Gastrocnemius medialis (tissue), 4 donors: ENCODE results near the gene SNORC. TPM values are rescaled to one million over a fixed set of nuclear protein-coding genes. Genes with fewer than 3 reads are reported as not detected.
"Not testable (repeated sequence)": the region's sequence is repeated elsewhere in the genome, so short reads cannot be mapped to it uniquely, and the experiment has no call there.

ENCODE experiments used
- ATAC-seq, 2 donors: fragments of 150-250 bp; one replicate each; pipeline ENCODE4 v1.9.1; 2016
- DNase-seq, 2 donors: peaks; one replicate each; pipeline ENCODE4 v3.0.0-alpha.2; 2019
- H3K27ac ChIP-seq, 4 donors: fragments of 200-600 bp; sonication (generic); 1 replicate in 1 of 4; 2 replicates in 3 of 4; pipeline ENCODE4 v1.5.1; 2016 to 2018; ENCODE audit warnings: mild to moderate bottlenecking in 2 of 4, moderate library complexity in 1 of 4
- H3K27me3 ChIP-seq, 3 donors: fragments of 200-600 bp; sonication (generic) in 2 of 3; 1 replicate in 1 of 3; 2 replicates in 2 of 3; pipeline versions ENCODE4 v1.5.1 to v1.6.0; 2016 to 2019; ENCODE audit warnings: mild to moderate bottlenecking in 1 of 3, moderate library complexity in 1 of 3
- H3K36me3 ChIP-seq, 2 donors: fragments of 200-600 bp; sonication (generic) in 1 of 2; one replicate each; pipeline ENCODE4 v1.5.1; 2017 to 2018
- H3K4me1 ChIP-seq, 2 donors: fragments of 200-600 bp; sonication (generic) in 1 of 2; one replicate each; pipeline ENCODE4 v1.5.1; 2016 to 2017; ENCODE audit warnings: mild to moderate bottlenecking in 2 of 2
- H3K4me3 ChIP-seq, 4 donors: fragments of 200-600 bp; sonication (generic) in 3 of 4; 1 replicate in 1 of 4; 2 replicates in 3 of 4; pipeline ENCODE4 v1.5.1; 2016 to 2019; ENCODE audit warnings: mild to moderate bottlenecking in 2 of 4
- H3K9me3 ChIP-seq, 3 donors: fragments of 200-600 bp; sonication (generic) in 2 of 3; 1 replicate in 1 of 3; 2 replicates in 2 of 3; pipeline ENCODE4 v1.5.1; 2016 to 2019
- CTCF ChIP-seq, 5 experiments: fragments of 450-650 bp in 3 of 5; fragments of 200-600 bp in 2 of 5; sonication (generic) in 2 of 5; IDR thresholded peaks in 4 of 5; conservative IDR thresholded peaks in 1 of 5; 1 replicate in 4 of 5; 2 replicates in 1 of 5; pipeline ENCODE4 v1.5.1; 2016 to 2019; ENCODE audit warnings: antibody characterized with exemption in 5 of 5, mild to moderate bottlenecking in 3 of 5, moderate library complexity in 3 of 5
- POLR2A ChIP-seq, 2 donors: fragments of 450-650 bp; IDR thresholded peaks; one replicate each; pipeline ENCODE4 v1.6.1; 2017; ENCODE audit warnings: antibody characterized with exemption in 2 of 2, mild to moderate bottlenecking in 2 of 2, moderate library complexity in 2 of 2
- in situ Hi-C, 4 donors: fragments of 200-750 bp; cut with MboI; loops; one replicate each; pipeline versions ENCODE4 v1.15.0 to v1.8.0; 2017; ENCODE audit warnings: low sequenced_read_pairs in 4 of 4
- intact Hi-C: fragments of 100-400 bp; cut with DNase I; formaldehyde crosslinking; loops from one replicate; pipeline ENCODE4 v1.15.1; 2023; ENCODE audit warnings: low total_unique reads
- total RNA-seq, 4 donors: library from RNA; depleted of rRNA; stranded (reverse); fragments of >200 nt; gene quantifications; one replicate each; pipeline versions ENCODE4 v1.1.0 to v1.2.3, GENCODE V29; 2016

The SNORC gene
- total RNA-seq, 4 donors from 2014 or later, result 0.12 to 4.1 (median 1.1) TPM

- Histone ChIP-seq H3K4me3 (no peak overlapping the region), H3K27me3 (peaks cover 3 to 15% (median 11%) of the 10 kb centered on the region in 3 donors)
Measured at GRCh38 chr2:232898592-232899543, 28.8 kb downstream of the SNORC start.

GRCh38 chr2:232900811-232901735 lies 31.0 kb downstream of the SNORC start:
- no peak overlapping the region for H3K27ac ChIP-seq
- in situ Hi-C loops (no loop called here), intact Hi-C loops (no loop called here)
- DNase-seq (no peak), ATAC-seq (no peak)
- H3K27me3 ChIP-seq, result peaks cover 3 to 15% (median 11%) of the 10 kb centered on the region in 3 donors
- no peaks in the 10 kb centered on the region for H3K9me3 ChIP-seq
- H3K4me3 ChIP-seq, result no peak overlapping the region
- H3K4me1 ChIP-seq, result no peaks in the 10 kb centered on the region
- TF ChIP-seq POLR2A (IDR thresholded peaks at IDR 0.05), result no peak
- no peak for TF ChIP-seq CTCF (IDR thresholded peaks at IDR 0.05 in 4 of 5, conservative IDR thresholded peaks at IDR 0.05 in 1 of 5)
- no peaks in the 10 kb centered on the region for H3K36me3 ChIP-seq

More at GRCh38 chr2:232898592-232899543, 28.8 kb downstream of the SNORC start:
- TF ChIP-seq POLR2A (IDR thresholded peaks at IDR 0.05) (no peak), CTCF (IDR thresholded peaks at IDR 0.05 in 4 of 5, conservative IDR thresholded peaks at IDR 0.05 in 1 of 5) (no peak)
- Histone ChIP-seq H3K4me1 (no peaks in the 10 kb centered on the region), H3K27ac (no peak overlapping the region), H3K9me3 (no peaks in the 10 kb centered on the region), H3K36me3 (no peaks in the 10 kb centered on the region)
- no peak for DNase-seq
- in situ Hi-C loops, result no loop called here
- ATAC-seq, result no peak
- intact Hi-C loops, result no loop called here

GRCh38 chr2:232901736-232902578 lies 31.9 kb downstream of the SNORC start:
- Histone ChIP-seq H3K36me3 (no peaks in the 10 kb centered on the region), H3K4me1 (no peaks in the 10 kb centered on the region), H3K4me3 (no peak overlapping the region), H3K9me3 (no peaks in the 10 kb centered on the region), H3K27ac (no peak overlapping the region), H3K27me3 (peaks cover 3 to 15% (median 11%) of the 10 kb centered on the region in 3 donors)
- ATAC-seq (no peak), DNase-seq (no peak)
- TF ChIP-seq POLR2A (IDR thresholded peaks at IDR 0.05), result no peak
- TF ChIP-seq CTCF (IDR thresholded peaks at IDR 0.05 in 4 of 5, conservative IDR thresholded peaks at IDR 0.05 in 1 of 5), result no peak
- intact Hi-C loops, result no loop called here
- in situ Hi-C loops, result no loop called here

GRCh38 chr2:232903989-232904388 lies 33.9 kb downstream of the SNORC start:
- H3K27ac ChIP-seq, result no peak overlapping the region
- H3K27me3 ChIP-seq, result peaks cover 3 to 15% (median 11%) of the 10 kb centered on the region in 3 donors
- ATAC-seq, result no peak
- DNase-seq, result no peak
- H3K4me1 ChIP-seq, result no peaks in the 10 kb centered on the region
- TF ChIP-seq POLR2A (IDR thresholded peaks at IDR 0.05) (no peak), CTCF (IDR thresholded peaks at IDR 0.05 in 4 of 5, conservative IDR thresholded peaks at IDR 0.05 in 1 of 5) (no peak)
- intact Hi-C loops (no loop called here), in situ Hi-C loops (no loop called here)
- H3K9me3 ChIP-seq, result no peaks in the 10 kb centered on the region
- H3K36me3 ChIP-seq, result no peaks in the 10 kb centered on the region
- no peak overlapping the region for H3K4me3 ChIP-seq

- in situ Hi-C loops, H3K27ac ChIP-seq, H3K9me3 ChIP-seq, H3K4me1 ChIP-seq, H3K4me3 ChIP-seq, H3K36me3 ChIP-seq, DNase-seq, ATAC-seq, intact Hi-C loops: not testable (repeated sequence)
- H3K27me3 ChIP-seq, result peaks cover 0 to 10% (median 9%) of the 10 kb centered on the region in 3 donors
Measured at GRCh38 chr2:232906867-232907717, 37.0 kb downstream of the SNORC start.

GRCh38 chr2:232907718-232908085 lies 37.6 kb downstream of the SNORC start:
- H3K36me3 ChIP-seq, intact Hi-C loops, in situ Hi-C loops, H3K4me3 ChIP-seq, H3K27ac ChIP-seq, H3K4me1 ChIP-seq, DNase-seq, H3K9me3 ChIP-seq, ATAC-seq: not testable (repeated sequence)
- H3K27me3 ChIP-seq, result peaks cover 0 to 10% (median 3%) of the 10 kb centered on the region in 3 donors
